B cell (primary cell): ENCODE results near the gene CCNG1.

Experiments
- CTCF ChIP-seq: fragments of 200-600 bp; IDR thresholded peaks from one replicate; pipeline ENCODE4 v1.8.0; 2022; ENCODE audit warnings: antibody characterized with exemption, mild to moderate bottlenecking
- EZH2 ChIP-seq: IDR thresholded peaks from 2 replicates; pipeline ENCODE4 v1.6.1; 2012; ENCODE audit warnings: borderline replicate concordance, low read depth, mild to moderate bottlenecking, moderate library complexity, low read length; ENCODE audit not compliant: insufficient read depth, poor library complexity, severe bottlenecking

DNA sequence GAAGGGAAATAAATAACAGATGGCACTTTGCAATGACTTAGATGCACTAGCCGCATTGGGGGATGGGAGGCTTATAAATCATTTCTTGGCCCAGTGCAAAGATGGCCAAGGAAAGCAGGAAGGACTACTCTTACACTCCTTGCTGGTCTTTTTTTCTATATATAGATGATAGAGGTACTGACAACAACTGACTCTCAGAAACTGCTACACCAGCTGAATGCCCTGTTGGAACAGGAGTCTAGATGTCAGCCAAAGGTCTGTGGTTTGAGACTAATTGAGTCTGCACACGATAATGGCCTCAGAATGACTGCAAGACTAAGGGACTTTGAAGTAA is 1.7 kb downstream of the CCNG1 start:
- TF ChIP-seq CTCF, result no peak
- no peak for TF ChIP-seq EZH2
